Measurements from ENCODE around the gene FABP1.

Gene FABP1

DNA sequence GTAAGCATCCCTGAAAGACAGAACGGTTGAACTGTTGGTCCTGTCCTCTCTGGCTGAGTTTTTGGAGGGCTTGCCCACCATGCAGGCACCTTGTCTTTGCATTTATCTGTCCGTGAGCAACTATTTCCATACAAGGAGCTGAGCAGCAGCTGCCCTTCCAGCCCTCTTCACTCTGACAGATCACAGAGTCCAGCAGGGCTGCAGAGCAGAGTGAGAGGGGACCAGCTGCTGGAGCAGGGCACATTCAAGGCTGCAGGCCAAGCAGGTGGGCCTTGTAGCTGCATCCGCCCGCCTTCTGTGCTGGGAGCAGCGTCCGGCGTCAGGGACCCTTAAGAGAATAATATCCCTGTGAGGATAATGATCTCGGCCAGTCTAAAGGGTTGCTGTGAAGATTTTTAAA lies 50.8 kb downstream of the FABP1 start:
- no peak for DNase-seq

DNA sequence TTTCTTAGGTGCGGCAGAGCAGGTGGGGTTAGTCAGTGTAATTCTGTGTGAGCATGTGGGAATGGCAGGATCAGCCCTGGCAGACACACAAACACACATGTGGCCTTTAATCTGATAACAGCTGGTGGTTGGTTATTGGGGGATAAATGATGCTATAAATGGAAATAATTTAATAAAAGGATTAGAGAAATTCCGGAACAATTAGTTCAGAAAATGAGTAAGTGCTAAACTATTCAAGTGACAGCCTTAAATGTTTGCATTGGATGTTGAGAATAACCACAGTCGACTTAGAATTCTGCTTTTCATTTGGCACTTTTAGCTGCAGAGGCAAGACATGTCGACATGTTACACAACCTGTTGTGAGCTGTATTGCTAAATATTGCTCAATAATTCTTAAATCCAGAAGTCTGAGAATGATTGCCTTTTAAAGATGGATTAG lies 53.0 kb downstream of the FABP1 start:
- DNase-seq: no peak

DNA sequence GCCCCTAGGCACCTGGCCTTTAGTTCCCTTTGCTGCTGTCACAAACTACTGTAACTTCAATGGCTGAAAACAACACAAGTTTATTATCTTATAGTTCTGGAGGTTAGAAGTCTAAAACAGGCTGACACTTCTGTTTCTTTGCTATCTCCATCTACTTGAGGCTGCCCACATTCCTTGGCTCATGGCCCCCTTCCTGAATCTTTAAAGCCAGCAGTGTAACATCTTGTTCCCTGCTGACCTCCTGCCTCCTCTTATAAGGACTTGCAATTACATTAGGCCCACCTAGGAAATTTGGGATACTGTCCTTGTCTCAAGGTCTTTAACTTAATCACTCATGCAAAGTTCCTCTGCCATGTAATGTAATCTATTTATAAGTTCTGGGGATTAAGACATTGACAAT lies 53.7 kb downstream of the FABP1 start:
- no peak for DNase-seq
